Measurements from ENCODE around the gene PACSIN2. TPM values are rescaled to one million over a fixed set of nuclear protein-coding genes. Genes with fewer than 3 reads are reported as not detected.

Gene PACSIN2
- total RNA-seq, 5 donors from 2014 or later (not counting 1 experiment from before 2014, with no cell fraction given), result 25.9 to 49.0 (median 40.4) TPM

- Mint-ChIP-seq H3K4me1 (peaks cover 31 to 45% (median 45%) of the 10 kb centered on the region in 3 donors), H3K27me3 (no peaks in the 10 kb centered on the region), H3K36me3 (peaks cover 12% of the 10 kb centered on the region), H3K27ac (no peak overlapping the region), H3K9me3 (no peaks in the 10 kb centered on the region), H3K4me3 (no peak overlapping the region)
- Histone ChIP-seq H3K4me1 (ENCODE audit: control insufficient read depth in 1 of 2, extremely low read depth in 1 of 2, insufficient read depth in 2 of 2, low read length in 2 of 2) (no peaks in the 10 kb centered on the region), H3K27me3 (replicated peaks in 1 of 2; ENCODE audit: control insufficient read depth in 2 of 2, extremely low read depth in 1 of 2, insufficient read depth in 2 of 2, low read length in 1 of 2) (no peaks in the 10 kb centered on the region), H3K9me3 (no peaks in the 10 kb centered on the region), H3K4me3 (ENCODE audit: control insufficient read depth in 1 of 2, extremely low read depth in 1 of 2, low read length in 1 of 2) (no peak overlapping the region), H3K27ac (ENCODE audit: low read length) (no peak overlapping the region), H3K36me3 (ENCODE audit: control insufficient read depth in 2 of 2, extremely low read depth in 1 of 2, insufficient read depth in 1 of 2, low read length in 1 of 2) (peaks cover 0 to 4% of the 10 kb centered on the region in 2 donors)
- DNase-seq (no peak), ATAC-seq (replicated peaks in 1 of 4) (no peak)
- CTCF ChIA-PET, result no interaction called here
- POLR2A ChIA-PET, result no interaction called here
- 100% methylated on average over 1 of the region's 9 CpGs for WGBS (ENCODE audit: insufficient coverage)
These were observed 24.7 kb downstream of the PACSIN2 start for GRCh38 chr22:42990131-42990838.

- Mint-ChIP-seq H3K27ac (no peak overlapping the region), H3K4me1 (peaks cover 29 to 38% (median 36%) of the 10 kb centered on the region in 3 donors), H3K9me3 (no peaks in the 10 kb centered on the region), H3K36me3 (no peaks in the 10 kb centered on the region), H3K27me3 (no peaks in the 10 kb centered on the region), H3K4me3 (no peak overlapping the region)
- no peak overlapping the region for H3K27ac ChIP-seq (ENCODE audit: low read length)
- DNase-seq (no peak), ATAC-seq (replicated peaks in 1 of 4) (no peak)
- H3K27me3 ChIP-seq (replicated peaks in 1 of 2; ENCODE audit: control insufficient read depth in 2 of 2, extremely low read depth in 1 of 2, insufficient read depth in 2 of 2, low read length in 1 of 2), result no peaks in the 10 kb centered on the region
- 97% methylated on average over 10 of the region's 13 CpGs for WGBS (ENCODE audit: insufficient coverage)
- H3K4me1 ChIP-seq (ENCODE audit: control insufficient read depth in 1 of 2, extremely low read depth in 1 of 2, insufficient read depth in 2 of 2, low read length in 2 of 2), result no peaks in the 10 kb centered on the region
- CTCF ChIA-PET, result no interaction called here
- POLR2A ChIA-PET, result no interaction called here
- H3K9me3 ChIP-seq, result no peaks in the 10 kb centered on the region
- no peaks in the 10 kb centered on the region for H3K36me3 ChIP-seq (ENCODE audit: control insufficient read depth in 2 of 2, extremely low read depth in 1 of 2, insufficient read depth in 1 of 2, low read length in 1 of 2)
- no peak overlapping the region for H3K4me3 ChIP-seq (ENCODE audit: control insufficient read depth in 1 of 2, extremely low read depth in 1 of 2, low read length in 1 of 2)
These were observed 28.8 kb downstream of the PACSIN2 start for GRCh38 chr22:42986115-42986514.

- no peak overlapping the region for H3K4me3 ChIP-seq (ENCODE audit: control insufficient read depth in 1 of 2, extremely low read depth in 1 of 2, low read length in 1 of 2)
- H3K4me1 ChIP-seq (ENCODE audit: control insufficient read depth in 1 of 2, extremely low read depth in 1 of 2, insufficient read depth in 2 of 2, low read length in 2 of 2), result no peaks in the 10 kb centered on the region
- ChIA-PET POLR2A (no interaction called here), CTCF (no interaction called here)
- H3K36me3 Mint-ChIP-seq, result no peaks in the 10 kb centered on the region
- DNase-seq (no peak), ATAC-seq (replicated peaks in 1 of 4) (no peak)
- H3K27me3 Mint-ChIP-seq, result no peaks in the 10 kb centered on the region
- H3K27ac Mint-ChIP-seq, result no peak overlapping the region
- H3K9me3 Mint-ChIP-seq, result no peaks in the 10 kb centered on the region
- 94% methylated on average over 3 of the region's 3 CpGs for WGBS (ENCODE audit: insufficient coverage)
- no peaks in the 10 kb centered on the region for H3K36me3 ChIP-seq (ENCODE audit: control insufficient read depth in 2 of 2, extremely low read depth in 1 of 2, insufficient read depth in 1 of 2, low read length in 1 of 2)
- no peaks in the 10 kb centered on the region for H3K9me3 ChIP-seq
- H3K4me1 Mint-ChIP-seq, result peaks cover 27 to 37% (median 31%) of the 10 kb centered on the region in 3 donors
- H3K4me3 Mint-ChIP-seq, result no peak overlapping the region
- no peaks in the 10 kb centered on the region for H3K27me3 ChIP-seq (replicated peaks in 1 of 2; ENCODE audit: control insufficient read depth in 2 of 2, extremely low read depth in 1 of 2, insufficient read depth in 2 of 2, low read length in 1 of 2)
- H3K27ac ChIP-seq (ENCODE audit: low read length), result no peak overlapping the region
These were observed 29.4 kb downstream of the PACSIN2 start for GRCh38 chr22:42985531-42985905.

GRCh38 chr22:42984814-42985530, 30.0 kb downstream of the PACSIN2 start:
- Histone ChIP-seq H3K27me3 (replicated peaks in 1 of 2; ENCODE audit: control insufficient read depth in 2 of 2, extremely low read depth in 1 of 2, insufficient read depth in 2 of 2, low read length in 1 of 2) (no peaks in the 10 kb centered on the region), H3K36me3 (ENCODE audit: control insufficient read depth in 2 of 2, extremely low read depth in 1 of 2, insufficient read depth in 1 of 2, low read length in 1 of 2) (no peaks in the 10 kb centered on the region), H3K4me1 (ENCODE audit: control insufficient read depth in 1 of 2, extremely low read depth in 1 of 2, insufficient read depth in 2 of 2, low read length in 2 of 2) (no peaks in the 10 kb centered on the region), H3K27ac (ENCODE audit: low read length) (no peak overlapping the region), H3K9me3 (no peaks in the 10 kb centered on the region), H3K4me3 (ENCODE audit: control insufficient read depth in 1 of 2, extremely low read depth in 1 of 2, low read length in 1 of 2) (no peak overlapping the region)
- no peaks in the 10 kb centered on the region for H3K9me3 Mint-ChIP-seq
- ATAC-seq (replicated peaks in 1 of 4) (no peak), DNase-seq (no peak)
- H3K27ac Mint-ChIP-seq, result no peak overlapping the region
- no peak overlapping the region for H3K4me3 Mint-ChIP-seq
- CTCF ChIA-PET, result no interaction called here
- 98% methylated on average over 8 of the region's 9 CpGs for WGBS (ENCODE audit: insufficient coverage)
- POLR2A ChIA-PET, result interaction anchor here in 1 of 2 donors (0.6 kb wide), 1 partner anchor 220 kb away, joined by 3 read pairs; no protein-coding TSS in a partner anchor
- peaks cover 22 to 33% (median 27%) of the 10 kb centered on the region in 3 donors for H3K4me1 Mint-ChIP-seq
- no peaks in the 10 kb centered on the region for H3K36me3 Mint-ChIP-seq
- H3K27me3 Mint-ChIP-seq, result no peaks in the 10 kb centered on the region

GRCh38 chr22:42984397-42984796, 30.6 kb downstream of the PACSIN2 start:
- DNase-seq (no peak), ATAC-seq (replicated peaks in 1 of 4) (no peak)
- Mint-ChIP-seq H3K9me3 (no peaks in the 10 kb centered on the region), H3K27me3 (no peaks in the 10 kb centered on the region), H3K4me1 (peaks cover 26 to 36% (median 30%) of the 10 kb centered on the region in 3 donors), H3K36me3 (no peaks in the 10 kb centered on the region), H3K27ac (no peak overlapping the region), H3K4me3 (no peak overlapping the region)
- Histone ChIP-seq H3K9me3 (no peaks in the 10 kb centered on the region), H3K4me1 (ENCODE audit: control insufficient read depth in 1 of 2, extremely low read depth in 1 of 2, insufficient read depth in 2 of 2, low read length in 2 of 2) (no peaks in the 10 kb centered on the region), H3K4me3 (ENCODE audit: control insufficient read depth in 1 of 2, extremely low read depth in 1 of 2, low read length in 1 of 2) (no peak overlapping the region), H3K27me3 (replicated peaks in 1 of 2; ENCODE audit: control insufficient read depth in 2 of 2, extremely low read depth in 1 of 2, insufficient read depth in 2 of 2, low read length in 1 of 2) (no peaks in the 10 kb centered on the region), H3K27ac (ENCODE audit: low read length) (no peak overlapping the region), H3K36me3 (ENCODE audit: control insufficient read depth in 2 of 2, extremely low read depth in 1 of 2, insufficient read depth in 1 of 2, low read length in 1 of 2) (no peaks in the 10 kb centered on the region)
- WGBS (ENCODE audit: insufficient coverage), result 80% methylated on average over 1 of the region's 4 CpGs
- ChIA-PET CTCF (no interaction called here), POLR2A (interaction anchor here in 1 of 2 donors (0.6 kb wide), 1 partner anchor 221 kb away, joined by 3 read pairs; no protein-coding TSS in a partner anchor)

- POLR2A ChIA-PET, result no interaction called here
- peaks cover 33 to 39% (median 34%) of the 10 kb centered on the region in 3 donors for H3K4me1 Mint-ChIP-seq
- H3K27ac Mint-ChIP-seq, result no peak overlapping the region
- peaks cover 0 to 6% of the 10 kb centered on the region in 2 experiments for H3K4me1 ChIP-seq (ENCODE audit: control insufficient read depth in 1 of 2, extremely low read depth in 1 of 2, insufficient read depth in 2 of 2, low read length in 2 of 2)
- no peaks in the 10 kb centered on the region for H3K9me3 ChIP-seq
- CTCF ChIA-PET, result no interaction called here
- DNase-seq (no peak), ATAC-seq (replicated peaks in 1 of 4) (no peak)
- H3K36me3 ChIP-seq (ENCODE audit: control insufficient read depth in 2 of 2, extremely low read depth in 1 of 2, insufficient read depth in 1 of 2, low read length in 1 of 2), result no peaks in the 10 kb centered on the region
- H3K27me3 Mint-ChIP-seq, result no peaks in the 10 kb centered on the region
- H3K36me3 Mint-ChIP-seq, result no peaks in the 10 kb centered on the region
- H3K9me3 Mint-ChIP-seq, result no peaks in the 10 kb centered on the region
- no peak overlapping the region for H3K27ac ChIP-seq (ENCODE audit: low read length)
- H3K27me3 ChIP-seq (replicated peaks in 1 of 2; ENCODE audit: control insufficient read depth in 2 of 2, extremely low read depth in 1 of 2, insufficient read depth in 2 of 2, low read length in 1 of 2), result no peaks in the 10 kb centered on the region
- no peak overlapping the region for H3K4me3 Mint-ChIP-seq
- no peak overlapping the region for H3K4me3 ChIP-seq (ENCODE audit: control insufficient read depth in 1 of 2, extremely low read depth in 1 of 2, low read length in 1 of 2)
These were observed 31.5 kb downstream of the PACSIN2 start for GRCh38 chr22:42983470-42983869.

Measured in T-cell (primary cell).